GM23248 (cell line): ENCODE data around the gene CD3D. TPM values are rescaled to one million over a fixed set of nuclear protein-coding genes. Genes with fewer than 3 reads are reported as not detected.

Source experiments
- DNase-seq: peaks from one replicate; pipeline ENCODE4 v3.0.0-alpha.2; 2015
- H2AFZ ChIP-seq: fragments of 200-600 bp; sonication (generic); 2 replicates; pipeline ENCODE4 v1.6.1; 2016; ENCODE audit warnings: antibody characterized with exemption
- H3F3A ChIP-seq: fragments of 200-600 bp; sonication (generic); 2 replicates; pipeline ENCODE4 v1.6.1; 2016; ENCODE audit warnings: mild to moderate bottlenecking, antibody characterized with exemption, mixed run types; ENCODE audit not compliant: insufficient read depth
- H3K27ac ChIP-seq: fragments of 200-600 bp; sonication (generic); 2 replicates; pipeline ENCODE4 v1.5.1; 2016; ENCODE audit warnings: mild to moderate bottlenecking
- H3K27me3 ChIP-seq: fragments of 200-600 bp; sonication (generic); replicated peaks from 2 replicates; pipeline ENCODE4 v1.6.1; 2016; ENCODE audit warnings: mild to moderate bottlenecking; ENCODE audit not compliant: insufficient read depth
- H3K36me3 ChIP-seq: fragments of 200-600 bp; sonication (generic); 2 replicates; pipeline ENCODE4 v1.6.1; 2016; ENCODE audit warnings: low read depth, mild to moderate bottlenecking
- H3K4me1 ChIP-seq: fragments of 200-600 bp; sonication (generic); 2 replicates; pipeline ENCODE4 v1.6.1; 2016; ENCODE audit warnings: mild to moderate bottlenecking; ENCODE audit not compliant: insufficient read depth
- H3K4me2 ChIP-seq: fragments of 200-600 bp; sonication (generic); one replicate; pipeline ENCODE4 v1.6.1; 2016; ENCODE audit warnings: mild to moderate bottlenecking; ENCODE audit not compliant: unreplicated experiment
- H3K4me3 ChIP-seq: fragments of 200-600 bp; sonication (generic); 2 replicates; pipeline ENCODE4 v1.5.1; 2016; ENCODE audit warnings: mild to moderate bottlenecking
- H3K79me2 ChIP-seq: fragments of 200-600 bp; sonication (generic); 2 replicates; pipeline ENCODE4 v1.6.1; 2016; ENCODE audit warnings: mild to moderate bottlenecking; ENCODE audit not compliant: insufficient read depth
- H3K9ac ChIP-seq: fragments of 200-600 bp; sonication (generic); 2 replicates; pipeline ENCODE4 v1.6.1; 2016; ENCODE audit warnings: mild to moderate bottlenecking
- H3K9me2 ChIP-seq: fragments of 200-600 bp; sonication (generic); 2 replicates; pipeline ENCODE4 v1.6.1; 2016; ENCODE audit warnings: mixed run types, mild to moderate bottlenecking, moderate library complexity; ENCODE audit not compliant: insufficient read depth
- H3K9me3 ChIP-seq: fragments of 200-600 bp; sonication (generic); one replicate; pipeline ENCODE4 v1.6.1; 2017; ENCODE audit warnings: low read depth
- H4K20me1 ChIP-seq: fragments of 200-600 bp; sonication (generic); 2 replicates; pipeline ENCODE4 v1.6.0; 2016; ENCODE audit not compliant: insufficient read depth
- EZH2 ChIP-seq: fragments of 200-600 bp; sonication (generic); IDR thresholded peaks from 2 replicates; pipeline ENCODE4 v1.6.1; 2018; ENCODE audit warnings: antibody characterized with exemption, mild to moderate bottlenecking; ENCODE audit not compliant: insufficient read depth, poor library complexity, severe bottlenecking
- EZH2phosphoT487 ChIP-seq: fragments of 200-600 bp; sonication (generic); IDR thresholded peaks from 2 replicates; pipeline ENCODE4 v1.6.1; 2018; ENCODE audit warnings: antibody characterized with exemption, moderate library complexity, mild to moderate bottlenecking, low read depth; ENCODE audit not compliant: insufficient read depth
- WGBS, 2 experiments: methylation state at CpG; one replicate each; pipeline ENCODE4 v1.1.6; 2015 to 2017; ENCODE audit warnings: low lambda C conversion rate in 2 of 2, low coverage in 1 of 2; ENCODE audit errors: missing lambda C conversion rate in 2 of 2; 5-methylcytosine and 5-hydroxymethylcytosine counted together
- in situ Hi-C: fragments of 300-500 bp; cut with MboI; formaldehyde crosslinking; loops from 2 replicates; pipeline ENCODE4 v1.15.0; 2020
- polyA plus RNA-seq: library from polyadenylated mRNA; unstranded; fragments of >200 nt; fragmentation: Nextera tagmentation; extraction: Ambion mirVana; gene quantifications from 2 replicates; pipeline ENCODE4 v1.2.1, GENCODE V29; 2016
- total RNA-seq: library from RNA; depleted of rRNA; stranded (reverse); fragments of >200 nt; shearing (Covaris generic); gene quantifications from 2 replicates; pipeline ENCODE4 v1.2.3, GENCODE V29; 2014; rRNA removed

The CD3D gene
- total RNA-seq (not detected in 2 replicates), polyA plus RNA-seq (not detected in 2 replicates)

DNA sequence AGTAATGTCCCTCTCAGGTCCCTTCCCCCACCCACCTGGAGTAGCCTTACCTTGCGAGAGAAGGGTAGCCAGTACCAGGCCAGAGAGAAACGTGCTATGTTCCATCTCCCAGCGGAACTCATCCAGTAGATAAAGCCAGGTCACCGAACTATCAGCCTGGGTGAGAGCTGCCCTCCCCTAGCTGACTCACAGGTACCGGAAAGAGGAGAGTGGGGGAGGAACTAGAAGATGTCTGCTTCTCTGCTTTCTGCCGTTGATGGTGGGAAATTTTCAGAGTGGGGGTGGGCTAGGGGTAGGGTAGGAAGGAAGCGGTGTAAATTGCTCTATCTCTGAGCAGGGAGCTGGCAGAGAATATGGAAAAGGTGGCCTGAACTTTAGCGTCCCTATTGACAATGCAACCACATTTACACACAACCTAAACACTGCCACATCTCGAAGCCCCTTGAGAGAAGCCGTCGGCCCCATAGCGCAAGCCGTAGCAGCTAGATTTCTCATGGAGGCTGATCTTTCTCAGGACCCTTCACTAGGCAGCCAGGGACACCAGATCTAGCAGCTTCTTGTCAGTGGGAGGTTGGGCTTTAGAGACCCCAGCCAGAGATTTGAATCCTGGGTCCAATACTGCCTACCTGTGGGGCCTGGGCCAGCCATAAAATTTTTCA is at the start of gene CD3D:
Gene CD3D (minus strand): TSS at position 203 of the 659 bp plus-strand sequence. CDS start 98 bp downstream, at position 105.
- H3K9ac ChIP-seq = no peak within 1 kb of the TSS
- H3F3A ChIP-seq = no peaks in the 10 kb centered on the region
- H3K79me2 ChIP-seq = no peaks in the 10 kb centered on the region
- no peaks in the 10 kb centered on the region for H3K4me1 ChIP-seq
- H3K9me2 ChIP-seq = no peaks in the 10 kb centered on the region
- H3K27ac ChIP-seq = no peak within 1 kb of the TSS
- H3K4me2 ChIP-seq = no peak within 1 kb of the TSS
- H3K27me3 ChIP-seq = peaks cover 8% of the 10 kb centered on the region
- H3K9me3 ChIP-seq = no peaks in the 10 kb centered on the region
- DNase-seq = no peak
- in situ Hi-C loops = loop anchor here (10.0 kb wide), 1 partner anchor 148 kb away; no protein-coding TSS in a partner anchor
- no peak within 1 kb of the TSS for H3K4me3 ChIP-seq
- no peak within 1 kb of the TSS for H2AFZ ChIP-seq
- TF ChIP-seq EZH2 = no peak
- TF ChIP-seq EZH2phosphoT487 = no peak
- WGBS, 2 experiments = 62 to 70% methylated on average over 13 of the region's 13 CpGs
- no peaks in the 10 kb centered on the region for H4K20me1 ChIP-seq
- H3K36me3 ChIP-seq = no peaks in the 10 kb centered on the region

DNA sequence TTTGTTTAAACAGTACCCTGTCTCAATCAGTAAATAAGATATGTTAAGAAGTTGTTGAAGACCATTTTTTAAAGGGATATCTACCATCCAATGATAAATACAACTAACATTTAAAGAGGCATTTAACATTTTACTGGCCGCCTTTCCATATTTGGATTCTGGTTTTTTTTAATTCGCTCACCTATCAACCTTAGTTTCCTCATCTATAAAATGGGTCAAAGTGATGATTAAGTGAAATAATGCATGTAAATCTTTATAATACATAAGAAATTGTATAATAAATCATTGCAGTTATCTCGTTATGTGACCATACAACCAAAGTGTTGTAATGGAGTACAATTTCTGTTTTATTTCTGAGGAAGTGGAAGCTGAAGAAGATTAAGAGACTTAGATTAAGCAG is 41.2 kb upstream of the CD3D start:
- no peak overlapping the region for H2AFZ ChIP-seq
- H3K79me2 ChIP-seq = no peaks in the 10 kb centered on the region
- H3K9me2 ChIP-seq = no peaks in the 10 kb centered on the region
- no peaks in the 10 kb centered on the region for H3F3A ChIP-seq
- TF ChIP-seq EZH2 (no peak), EZH2phosphoT487 (no peak)
- H3K4me2 ChIP-seq = no peak overlapping the region
- DNase-seq = no peak
- H3K9ac ChIP-seq = no peak overlapping the region
- no peaks in the 10 kb centered on the region for H4K20me1 ChIP-seq
- H3K4me3 ChIP-seq = no peak overlapping the region
- WGBS, 2 experiments = 89 to 92% methylated on average over 3 of the region's 3 CpGs
- no peak overlapping the region for H3K27ac ChIP-seq
- H3K4me1 ChIP-seq = no peaks in the 10 kb centered on the region
- peaks cover 71% of the 10 kb centered on the region for H3K36me3 ChIP-seq
- H3K27me3 ChIP-seq = no peaks in the 10 kb centered on the region
- in situ Hi-C loops = no loop called here
- H3K9me3 ChIP-seq = no peaks in the 10 kb centered on the region

GRCh38 chr11:118382954-118383353 is 40.4 kb upstream of the CD3D start:
- 97 to 98% methylated on average over 3 of the region's 3 CpGs for WGBS, 2 experiments
- no peak overlapping the region for H3K27ac ChIP-seq

GRCh38 chr11:118380571-118380970 is 38.1 kb upstream of the CD3D start:
- in situ Hi-C loops = no loop called here
- DNase-seq = no peak

More at GRCh38 chr11:118382954-118383353, 40.4 kb upstream of the CD3D start:
- Histone ChIP-seq H3F3A (no peaks in the 10 kb centered on the region), H3K9me2 (no peaks in the 10 kb centered on the region), H3K9ac (no peak overlapping the region), H3K4me3 (no peak overlapping the region), H4K20me1 (no peaks in the 10 kb centered on the region), H3K36me3 (peaks cover 71% of the 10 kb centered on the region), H3K27me3 (no peaks in the 10 kb centered on the region), H2AFZ (no peak overlapping the region), H3K79me2 (no peaks in the 10 kb centered on the region), H3K9me3 (no peaks in the 10 kb centered on the region), H3K4me1 (no peaks in the 10 kb centered on the region), H3K4me2 (no peak overlapping the region)
- no peak for DNase-seq
- TF ChIP-seq EZH2phosphoT487 = no peak
- TF ChIP-seq EZH2 = no peak
- in situ Hi-C loops = no loop called here

More at GRCh38 chr11:118380571-118380970, 38.1 kb upstream of the CD3D start:
- no peak overlapping the region for H3K9ac ChIP-seq
- peaks cover 67% of the 10 kb centered on the region for H3K36me3 ChIP-seq
- H3K4me2 ChIP-seq = no peak overlapping the region
- no peaks in the 10 kb centered on the region for H3K27me3 ChIP-seq
- no peaks in the 10 kb centered on the region for H3K9me3 ChIP-seq
- no peak overlapping the region for H3K27ac ChIP-seq
- TF ChIP-seq EZH2phosphoT487 (no peak), EZH2 (no peak)
- no peak overlapping the region for H3K4me3 ChIP-seq
- no peaks in the 10 kb centered on the region for H3K79me2 ChIP-seq
- no peaks in the 10 kb centered on the region for H3K4me1 ChIP-seq
- H4K20me1 ChIP-seq = no peaks in the 10 kb centered on the region
- no peaks in the 10 kb centered on the region for H3F3A ChIP-seq
- H3K9me2 ChIP-seq = no peaks in the 10 kb centered on the region
- no peak overlapping the region for H2AFZ ChIP-seq
